ENCODE measurements around the gene CARS2. TPM values are rescaled to one million over a fixed set of nuclear protein-coding genes. Genes with fewer than 3 reads are reported as not detected.

The CARS2 gene
- polyA plus RNA-seq, 3 donors from 2014 or later, result 40.8 to 54.5 (median 40.8) TPM

GRCh38 chr13:110715395-110716246 is 9.7 kb upstream of the CARS2 start:
- H3K36me3 Mint-ChIP-seq, result peaks cover 0 to 6% (median 5%) of the 10 kb centered on the region in 3 donors
- peak; percentile 98 to 99 (median 99) for DNase-seq
- peaks cover 0 to 2% (median 0%) of the 10 kb centered on the region in 6 donors for H3K9me3 Mint-ChIP-seq
- peaks cover 34 to 47% of the 10 kb centered on the region in 2 donors for H3K4me1 Mint-ChIP-seq
- peaks cover 19 to 28% (median 27%) of the 10 kb centered on the region in 3 donors for H3K27me3 Mint-ChIP-seq (ENCODE audit: low read depth in 3 of 3)
- peak overlapping the region; percentile 93 to 99 (median 98) for H3K27ac Mint-ChIP-seq
- H3K4me3 Mint-ChIP-seq, result peak overlapping the region; percentile 95 to 100 (median 99)

- Mint-ChIP-seq H3K27me3 (ENCODE audit: low read depth in 3 of 3) (peaks cover 19 to 28% (median 27%) of the 10 kb centered on the region in 3 donors), H3K27ac (peak overlapping the region; percentile 93 to 99 (median 98)), H3K9me3 (peaks cover 0 to 2% (median 0%) of the 10 kb centered on the region in 6 donors), H3K36me3 (peaks cover 0 to 5% (median 4%) of the 10 kb centered on the region in 3 donors), H3K4me1 (peaks cover 34 to 40% of the 10 kb centered on the region in 2 donors), H3K4me3 (peak overlapping the region; percentile 95 to 100 (median 99))
- no peak for DNase-seq
Observed at GRCh38 chr13:110714797-110715394, 9.0 kb upstream of the CARS2 start.

GRCh38 chr13:110713981-110714796 is 8.3 kb upstream of the CARS2 start:
- peak overlapping the region; percentile 95 to 100 (median 99) for H3K4me3 Mint-ChIP-seq
- peak; percentile 59 to 69 (median 61) for DNase-seq
- H3K27ac Mint-ChIP-seq, result peak overlapping the region; percentile 75 to 99 (median 92)
- peaks cover 19 to 28% (median 27%) of the 10 kb centered on the region in 3 donors for H3K27me3 Mint-ChIP-seq (ENCODE audit: low read depth in 3 of 3)
- peaks cover 0 to 2% (median 0%) of the 10 kb centered on the region in 6 donors for H3K9me3 Mint-ChIP-seq
- H3K4me1 Mint-ChIP-seq, result peaks cover 32 to 37% of the 10 kb centered on the region in 2 donors
- H3K36me3 Mint-ChIP-seq, result no peaks in the 10 kb centered on the region

- peaks cover 19 to 28% (median 27%) of the 10 kb centered on the region in 3 donors for H3K27me3 Mint-ChIP-seq (ENCODE audit: low read depth in 3 of 3)
- DNase-seq, result no peak
- H3K4me1 Mint-ChIP-seq, result peaks cover 32 to 37% of the 10 kb centered on the region in 2 donors
- peak within 1 kb of the TSS; percentile 93 to 100 (median 96) for H3K27ac Mint-ChIP-seq
- peaks cover 0 to 2% (median 0%) of the 10 kb centered on the region in 6 donors for H3K9me3 Mint-ChIP-seq
- H3K4me3 Mint-ChIP-seq, result peak within 1 kb of the TSS; percentile 98 to 100 (median 99)
- H3K36me3 Mint-ChIP-seq, result no peaks in the 10 kb centered on the region
Observed at GRCh38 chr13:110713642-110713952, 7.7 kb upstream of the CARS2 start, which contains the start of gene ING1. ING1 (plus strand) TSS chr13:110713700; CDS start chr13:110714150, 450 bp downstream.

- DNase-seq, result peak; percentile 100
- Mint-ChIP-seq H3K27me3 (ENCODE audit: low read depth in 3 of 3) (peaks cover 19 to 28% (median 27%) of the 10 kb centered on the region in 3 donors), H3K36me3 (no peaks in the 10 kb centered on the region), H3K4me1 (peaks cover 30 to 34% of the 10 kb centered on the region in 2 donors), H3K9me3 (peaks cover 0 to 2% (median 0%) of the 10 kb centered on the region in 6 donors), H3K27ac (peak overlapping the region; percentile 93 to 100 (median 96)), H3K4me3 (peak overlapping the region; percentile 94 to 100 (median 98))
Observed at GRCh38 chr13:110712849-110713641, 7.1 kb upstream of the CARS2 start.

- Mint-ChIP-seq H3K27ac (peak overlapping the region; percentile 96 to 100 (median 97)), H3K36me3 (no peaks in the 10 kb centered on the region), H3K4me1 (peaks cover 23 to 27% of the 10 kb centered on the region in 2 donors), H3K9me3 (peaks cover 0 to 2% (median 0%) of the 10 kb centered on the region in 6 donors), H3K27me3 (ENCODE audit: low read depth in 3 of 3) (peaks cover 19 to 28% (median 27%) of the 10 kb centered on the region in 3 donors), H3K4me3 (peak overlapping the region; percentile 94 to 100 (median 98))
- DNase-seq, result peak; percentile 79 to 89 (median 86)
Observed at GRCh38 chr13:110712081-110712848, 6.3 kb upstream of the CARS2 start.

- Mint-ChIP-seq H3K27me3 (ENCODE audit: low read depth in 3 of 3) (peaks cover 0 to 2% (median 0%) of the 10 kb centered on the region in 3 donors), H3K9me3 (no peaks in the 10 kb centered on the region), H3K4me3 (peak overlapping the region; percentile 80 to 92 (median 87)), H3K4me1 (peaks cover 39 to 53% of the 10 kb centered on the region in 2 donors), H3K27ac (peak overlapping the region; percentile 68 to 82 (median 78)), H3K36me3 (peaks cover under 1 to 9% (median 4%) of the 10 kb centered on the region in 3 donors)
- no peak for DNase-seq
Observed at GRCh38 chr13:110706570-110707372, 855 bp upstream of the CARS2 start.

GRCh38 chr13:110705356-110705825 is 525 bp downstream of the CARS2 start:
- H3K4me1 Mint-ChIP-seq, result peaks cover 31 to 55% of the 10 kb centered on the region in 2 donors
- no peaks in the 10 kb centered on the region for H3K9me3 Mint-ChIP-seq
- H3K27ac Mint-ChIP-seq, result peak overlapping the region; percentile 49 to 90 (median 86)
- H3K27me3 Mint-ChIP-seq (ENCODE audit: low read depth in 3 of 3), result peaks cover 0 to 2% (median 0%) of the 10 kb centered on the region in 3 donors
- H3K4me3 Mint-ChIP-seq, result peak overlapping the region; percentile 88 to 92 (median 90)
- H3K36me3 Mint-ChIP-seq, result peaks cover 6 to 12% (median 10%) of the 10 kb centered on the region in 3 donors
- no peak for DNase-seq

GRCh38 chr13:110702591-110703526 is 3.1 kb downstream of the CARS2 start:
- H3K9me3 Mint-ChIP-seq, result no peaks in the 10 kb centered on the region
- no peak overlapping the region for H3K4me3 Mint-ChIP-seq
- H3K27ac Mint-ChIP-seq, result peak overlapping the region in 1 of 6 donors; percentile 61
- H3K36me3 Mint-ChIP-seq, result peaks cover 11 to 27% (median 14%) of the 10 kb centered on the region in 3 donors
- peaks cover 0 to 2% (median 0%) of the 10 kb centered on the region in 3 donors for H3K27me3 Mint-ChIP-seq (ENCODE audit: low read depth in 3 of 3)
- peaks cover 38 to 70% of the 10 kb centered on the region in 2 donors for H3K4me1 Mint-ChIP-seq
- DNase-seq, result no peak

GRCh38 chr13:110702089-110702488 is 3.8 kb downstream of the CARS2 start:
- Mint-ChIP-seq H3K4me1 (peaks cover 37 to 67% of the 10 kb centered on the region in 2 donors), H3K27me3 (ENCODE audit: low read depth in 3 of 3) (peaks cover 0 to 2% (median 0%) of the 10 kb centered on the region in 3 donors), H3K9me3 (no peaks in the 10 kb centered on the region), H3K36me3 (peaks cover 11 to 32% (median 18%) of the 10 kb centered on the region in 3 donors), H3K4me3 (no peak overlapping the region), H3K27ac (peak overlapping the region in 1 of 6 donors; percentile 35)
- no peak for DNase-seq
